Bronchial epithelial cell (primary cell): ENCODE results near the gene APMAP. TPM values are rescaled to one million over a fixed set of nuclear protein-coding genes. Genes with fewer than 3 reads are reported as not detected.

Experiments
- DNase-seq: peaks from one replicate; pipeline ENCODE4 v3.0.0-alpha.2; 2010; ENCODE audit warnings: low read depth
- FAIRE-seq: peaks from 2 replicates; lab custom pipeline; 2011; peaks lifted over from hg19 to GRCh38; lab: Jason Lieb, UNC
- H3K27me3 ChIP-seq: 2 replicates; pipeline ENCODE4 v1.5.1; 2011; ENCODE audit warnings: low read length; ENCODE audit not compliant: control insufficient read depth, insufficient read depth
- H3K36me3 ChIP-seq: 2 replicates; pipeline ENCODE4 v1.5.1; 2011; ENCODE audit warnings: low read length; ENCODE audit not compliant: control insufficient read depth, insufficient read depth
- H3K4me3 ChIP-seq: 2 replicates; pipeline ENCODE4 v1.5.1; 2011; ENCODE audit warnings: mild to moderate bottlenecking, low read depth, low read length, control low read depth
- CTCF ChIP-seq: IDR thresholded peaks from 2 replicates; pipeline ENCODE4 v1.5.1; 2011; ENCODE audit warnings: mild to moderate bottlenecking, moderate library complexity, low read length, control low read depth, inconsistent platforms; ENCODE audit not compliant: insufficient read depth, severe bottlenecking
- total RNA-seq: library from RNA; depleted of rRNA; stranded (reverse); fragments of >200 nt; gene quantifications from 2 replicates; pipeline ENCODE4 v1.2.1, GENCODE V29; 2014

The APMAP gene
- total RNA-seq, 1 donor from 2014 or later = 207 TPM

- no peak for FAIRE-seq
- Histone ChIP-seq H3K4me3 (no peak overlapping the region), H3K36me3 (peaks cover 6% of the 10 kb centered on the region), H3K27me3 (no peaks in the 10 kb centered on the region)
- TF ChIP-seq CTCF = no peak
- no peak for DNase-seq
These were observed 37.5 kb downstream of the APMAP start for GRCh38 chr20:24955045-24955444.

- no peak for TF ChIP-seq CTCF
- no peak overlapping the region for H3K4me3 ChIP-seq
- no peak for DNase-seq
- H3K36me3 ChIP-seq = peaks cover 3% of the 10 kb centered on the region
- H3K27me3 ChIP-seq = no peaks in the 10 kb centered on the region
- FAIRE-seq = no peak
These were observed 38.0 kb downstream of the APMAP start for GRCh38 chr20:24954566-24954965.

- H3K27me3 ChIP-seq = no peaks in the 10 kb centered on the region
- FAIRE-seq = no peak
- DNase-seq = no peak
These were observed 38.4 kb downstream of the APMAP start for GRCh38 chr20:24954151-24954550.

GRCh38 chr20:24953621-24954133, 38.9 kb downstream of the APMAP start:
- DNase-seq (no peak), FAIRE-seq (no peak)
- Histone ChIP-seq H3K27me3 (no peaks in the 10 kb centered on the region), H3K36me3 (peaks cover 2% of the 10 kb centered on the region), H3K4me3 (no peak overlapping the region)
- TF ChIP-seq CTCF = no peak

More at GRCh38 chr20:24954151-24954550, 38.4 kb downstream of the APMAP start:
- Histone ChIP-seq H3K36me3 (peaks cover 2% of the 10 kb centered on the region), H3K4me3 (no peak overlapping the region)
- TF ChIP-seq CTCF = no peak

- no peaks in the 10 kb centered on the region for H3K27me3 ChIP-seq
- no peak overlapping the region for H3K4me3 ChIP-seq
- FAIRE-seq (no peak), DNase-seq (no peak)
- H3K36me3 ChIP-seq = peaks cover 2% of the 10 kb centered on the region
- TF ChIP-seq CTCF = no peak
These were observed 39.4 kb downstream of the APMAP start for GRCh38 chr20:24953209-24953575.
